Naive B cell (primary cell): ENCODE measurements around the gene MRPL50. TPM values are rescaled to one million over a fixed set of nuclear protein-coding genes. Genes with fewer than 3 reads are reported as not detected.

ENCODE experiments used
- polyA plus RNA-seq, 6 donors: library from polyadenylated mRNA; unstranded; fragments of 300-500 nt; fragmentation: Illumina TruSeq; gene quantifications; one replicate each; pipeline ENCODE4 v1.2.3, GENCODE V29; 2021; ENCODE audit warnings: low read depth in 6 of 6

The MRPL50 gene
- polyA plus RNA-seq, 6 donors from 2014 or later: 9.2 to 15.0 (median 12.5) TPM

Other genes starting within 250 kb of the MRPL50 start
- gene BAAT, start 13.6 kb downstream of the MRPL50 start, polyA plus RNA-seq: under 1 TPM in 1 of 6 donors, not detected in 5; 0.12 TPM
- gene ZNF189, start 233 bp upstream of the MRPL50 start, polyA plus RNA-seq: 1 to 10 TPM; 1.3 to 5.0 (median 3.8) TPM
- gene ALDOB, start 37.2 kb upstream of the MRPL50 start, polyA plus RNA-seq: under 1 TPM in 2 of 6 donors, not detected in 4; 0.18 to 0.22 TPM
- 10 to 100 TPM; 15.3 to 45.0 (median 41.1) TPM for gene RNF20, start 135.2 kb upstream of the MRPL50 start, polyA plus RNA-seq
- gene PPP3R2, start 196.4 kb upstream of the MRPL50 start, polyA plus RNA-seq: not detected